Neural progenitor cell (in vitro differentiated cells): Measurements from ENCODE around the gene AIFM3. TPM values are rescaled to one million over a fixed set of nuclear protein-coding genes. Genes with fewer than 3 reads are reported as not detected.

Experiments
- DNase-seq: peaks from one replicate; pipeline ENCODE4 v3.0.0-alpha.2; 2016; ENCODE audit warnings: low spot score
- H2AFZ ChIP-seq: fragments of 200-600 bp; sonication (generic); replicated peaks from 2 replicates; pipeline ENCODE4 v1.6.1; 2016; ENCODE audit warnings: antibody characterized with exemption
- H3F3A ChIP-seq: fragments of 200-600 bp; sonication (generic); 2 replicates; pipeline ENCODE4 v1.6.1; 2016; ENCODE audit warnings: antibody characterized with exemption, low read depth
- H3K27ac ChIP-seq: fragments of 200-600 bp; sonication (generic); 2 replicates; pipeline ENCODE4 v1.5.1; 2016; ENCODE audit warnings: mild to moderate bottlenecking
- H3K27me3 ChIP-seq: fragments of 200-600 bp; sonication (generic); 2 replicates; pipeline ENCODE4 v1.6.1; 2016; ENCODE audit warnings: mild to moderate bottlenecking, moderate library complexity
- H3K36me3 ChIP-seq: fragments of 200-600 bp; sonication (generic); 2 replicates; pipeline ENCODE4 v1.5.1; 2016
- H3K4me1 ChIP-seq: fragments of 200-600 bp; sonication (generic); 2 replicates; pipeline ENCODE4 v1.6.1; 2016; ENCODE audit warnings: mixed run types
- H3K4me2 ChIP-seq: fragments of 200-600 bp; sonication (generic); 2 replicates; pipeline ENCODE4 v1.6.1; 2016
- H3K4me3 ChIP-seq: fragments of 200-600 bp; sonication (generic); 2 replicates; pipeline ENCODE4 v1.5.1; 2016
- H3K79me2 ChIP-seq: fragments of 200-600 bp; sonication (generic); 2 replicates; pipeline ENCODE4 v1.6.1; 2016; ENCODE audit warnings: low read depth
- H3K9ac ChIP-seq: fragments of 200-600 bp; sonication (generic); 2 replicates; pipeline ENCODE4 v1.6.1; 2016
- H3K9me3 ChIP-seq: fragments of 200-600 bp; sonication (generic); 2 replicates; pipeline ENCODE4 v1.5.1; 2016; ENCODE audit warnings: low read depth
- H4K20me1 ChIP-seq: fragments of 200-600 bp; sonication (generic); 2 replicates; pipeline ENCODE4 v1.6.1; 2016; ENCODE audit warnings: low read depth
- H3K27ac Mint-ChIP-seq: 3 replicates; pipeline ENCODE4 v1.8.0; 2021; ENCODE audit warnings: mixed read lengths
- H3K27me3 Mint-ChIP-seq: 2 replicates; pipeline ENCODE4 v1.8.0; 2022; ENCODE audit warnings: low read depth, mild to moderate bottlenecking, inconsistent platforms, moderate library complexity, mixed read lengths; ENCODE audit not compliant: insufficient read depth
- H3K36me3 Mint-ChIP-seq: 3 replicates; pipeline ENCODE4 v1.8.0; 2021; ENCODE audit warnings: mixed read lengths
- H3K4me1 Mint-ChIP-seq: 3 replicates; pipeline ENCODE4 v1.8.0; 2021; ENCODE audit warnings: mixed read lengths
- H3K4me3 Mint-ChIP-seq: 3 replicates; pipeline ENCODE4 v1.8.0; 2021; ENCODE audit warnings: mild to moderate bottlenecking, moderate library complexity, mixed read lengths
- H3K9me3 Mint-ChIP-seq: 3 replicates; pipeline ENCODE4 v1.8.0; 2020; ENCODE audit warnings: mixed read lengths
- EZH2 ChIP-seq: fragments of 200-600 bp; sonication (generic); IDR thresholded peaks from 2 replicates; pipeline ENCODE4 v1.6.1; 2017; ENCODE audit warnings: antibody characterized with exemption, mild to moderate bottlenecking, moderate library complexity
- EZH2phosphoT487 ChIP-seq: fragments of 200-600 bp; sonication (generic); IDR thresholded peaks from 2 replicates; pipeline ENCODE4 v1.6.1; 2017; ENCODE audit warnings: antibody characterized with exemption
- total RNA-seq: library from RNA; depleted of rRNA; stranded (reverse); fragments of >200 nt; gene quantifications from 2 replicates; pipeline ENCODE4 v1.2.3, GENCODE V29; 2015; ENCODE audit warnings: low replicate concordance
- TF ChIP-seq, protein P1 (sequence below): fragments of 200-600 bp; sonication (generic); IDR thresholded peaks from 2 replicates; pipeline ENCODE4 v1.5.1; 2017; ENCODE audit warnings: antibody characterized with exemption, mild to moderate bottlenecking

AIFM3 gene
- total RNA-seq, 1 donor from 2014 or later, result 4.3 TPM

DNA sequence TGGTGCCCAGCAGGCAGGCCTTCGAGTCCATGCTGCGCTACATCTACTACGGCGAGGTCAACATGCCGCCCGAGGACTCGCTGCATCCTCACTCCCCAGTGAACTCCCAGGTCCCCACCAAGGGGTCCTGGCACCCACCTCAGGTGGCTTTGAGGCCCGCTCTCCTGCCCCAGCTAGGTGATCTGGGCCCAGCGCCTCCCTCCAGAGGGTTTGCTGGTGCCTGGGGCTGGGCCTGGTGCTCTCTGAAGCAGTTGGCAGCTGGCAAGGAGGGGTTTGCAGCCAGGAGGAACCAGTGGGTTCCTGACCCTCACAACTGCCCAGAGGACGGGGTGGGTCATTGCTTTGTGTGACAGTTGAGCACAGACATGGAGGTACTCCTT, 29.0 kb downstream of the AIFM3 start:
- no peak overlapping the region for H3K9ac ChIP-seq
- H3K4me1 ChIP-seq, result peaks cover 7% of the 10 kb centered on the region
- no peak overlapping the region for H3K4me2 ChIP-seq
- peaks cover 1% of the 10 kb centered on the region for H3K36me3 Mint-ChIP-seq
- no peak overlapping the region for H3K4me3 Mint-ChIP-seq
- H3K79me2 ChIP-seq, result peaks cover 13% of the 10 kb centered on the region
- no peak overlapping the region for H2AFZ ChIP-seq
- no peak for DNase-seq
- peaks cover 6% of the 10 kb centered on the region for H3K27me3 Mint-ChIP-seq
- H4K20me1 ChIP-seq, result no peaks in the 10 kb centered on the region
- H3K4me3 ChIP-seq, result no peak overlapping the region
- H3K4me1 Mint-ChIP-seq, result peaks cover 10% of the 10 kb centered on the region
- no peaks in the 10 kb centered on the region for H3K27me3 ChIP-seq
- TF ChIP-seq EZH2phosphoT487 (no peak), EZH2 (no peak)
- TF ChIP-seq, protein P1, sequence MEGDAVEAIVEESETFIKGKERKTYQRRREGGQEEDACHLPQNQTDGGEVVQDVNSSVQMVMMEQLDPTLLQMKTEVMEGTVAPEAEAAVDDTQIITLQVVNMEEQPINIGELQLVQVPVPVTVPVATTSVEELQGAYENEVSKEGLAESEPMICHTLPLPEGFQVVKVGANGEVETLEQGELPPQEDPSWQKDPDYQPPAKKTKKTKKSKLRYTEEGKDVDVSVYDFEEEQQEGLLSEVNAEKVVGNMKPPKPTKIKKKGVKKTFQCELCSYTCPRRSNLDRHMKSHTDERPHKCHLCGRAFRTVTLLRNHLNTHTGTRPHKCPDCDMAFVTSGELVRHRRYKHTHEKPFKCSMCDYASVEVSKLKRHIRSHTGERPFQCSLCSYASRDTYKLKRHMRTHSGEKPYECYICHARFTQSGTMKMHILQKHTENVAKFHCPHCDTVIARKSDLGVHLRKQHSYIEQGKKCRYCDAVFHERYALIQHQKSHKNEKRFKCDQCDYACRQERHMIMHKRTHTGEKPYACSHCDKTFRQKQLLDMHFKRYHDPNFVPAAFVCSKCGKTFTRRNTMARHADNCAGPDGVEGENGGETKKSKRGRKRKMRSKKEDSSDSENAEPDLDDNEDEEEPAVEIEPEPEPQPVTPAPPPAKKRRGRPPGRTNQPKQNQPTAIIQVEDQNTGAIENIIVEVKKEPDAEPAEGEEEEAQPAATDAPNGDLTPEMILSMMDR, result no peak
- no peaks in the 10 kb centered on the region for H3K9me3 Mint-ChIP-seq
- H3K9me3 ChIP-seq, result no peaks in the 10 kb centered on the region
- no peak overlapping the region for H3K27ac ChIP-seq
- peaks cover 11% of the 10 kb centered on the region for H3F3A ChIP-seq
- H3K27ac Mint-ChIP-seq, result no peak overlapping the region
- H3K36me3 ChIP-seq, result no peaks in the 10 kb centered on the region

DNA sequence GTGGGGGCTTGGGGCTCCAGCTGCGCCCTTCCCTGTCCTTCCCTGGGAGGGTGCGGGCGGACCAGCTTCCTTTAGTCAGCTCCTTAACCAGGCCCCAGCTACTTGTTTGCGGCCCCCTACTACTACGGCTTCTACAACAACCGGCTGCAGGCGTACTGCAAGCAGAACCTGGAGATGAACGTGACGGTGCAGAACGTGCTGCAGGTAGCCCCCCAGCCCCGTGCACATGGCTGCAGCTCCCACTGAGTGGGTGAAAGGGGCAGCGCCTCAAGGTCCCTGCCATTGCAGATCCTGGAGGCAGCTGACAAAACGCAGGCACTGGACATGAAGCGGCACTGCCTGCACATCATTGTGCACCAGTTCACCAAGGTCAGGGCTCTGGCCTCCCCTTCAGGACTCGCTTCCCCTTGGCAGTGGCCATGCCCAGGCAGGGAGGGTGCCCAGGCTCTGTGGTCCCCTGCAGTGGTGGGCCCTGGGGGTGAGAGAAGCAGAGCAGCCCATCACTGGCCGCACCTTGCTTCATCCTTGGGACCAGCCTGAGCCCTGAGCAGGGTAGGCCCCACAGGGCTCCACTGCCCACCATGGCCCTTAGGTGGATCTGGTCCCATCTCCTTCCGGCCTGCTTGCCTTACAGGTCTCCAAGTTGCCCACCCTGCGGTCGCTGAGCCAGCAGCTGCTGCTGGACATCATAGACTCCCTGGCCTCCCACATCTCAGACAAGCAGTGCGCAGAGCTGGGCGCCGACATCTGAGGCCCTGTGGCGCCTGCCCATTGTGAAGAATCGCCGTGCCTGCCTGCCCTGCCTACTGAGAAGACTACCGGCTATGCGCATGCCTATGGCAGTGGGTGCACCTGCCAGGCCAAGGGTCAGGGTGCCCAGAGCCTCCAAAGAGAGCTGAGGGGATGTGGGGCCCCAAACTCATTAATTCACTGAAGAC, 29.8 kb downstream of the AIFM3 start:
- Mint-ChIP-seq H3K27ac (no peak overlapping the region), H3K4me1 (peaks cover 14% of the 10 kb centered on the region), H3K36me3 (peaks cover 1% of the 10 kb centered on the region), H3K9me3 (no peaks in the 10 kb centered on the region), H3K4me3 (no peak overlapping the region), H3K27me3 (peaks cover 6% of the 10 kb centered on the region)
- TF ChIP-seq EZH2, result no peak
- TF ChIP-seq, protein P1, result no peak
- no peak for TF ChIP-seq EZH2phosphoT487
- Histone ChIP-seq H3K27ac (no peak overlapping the region), H3K4me2 (no peak overlapping the region), H4K20me1 (no peaks in the 10 kb centered on the region), H3K79me2 (peaks cover 17% of the 10 kb centered on the region), H3K9ac (no peak overlapping the region), H3K27me3 (no peaks in the 10 kb centered on the region), H2AFZ (no peak overlapping the region), H3K4me1 (peaks cover 9% of the 10 kb centered on the region), H3F3A (peaks cover 18% of the 10 kb centered on the region), H3K4me3 (no peak overlapping the region), H3K36me3 (no peaks in the 10 kb centered on the region), H3K9me3 (no peaks in the 10 kb centered on the region)
- no peak for DNase-seq

DNA sequence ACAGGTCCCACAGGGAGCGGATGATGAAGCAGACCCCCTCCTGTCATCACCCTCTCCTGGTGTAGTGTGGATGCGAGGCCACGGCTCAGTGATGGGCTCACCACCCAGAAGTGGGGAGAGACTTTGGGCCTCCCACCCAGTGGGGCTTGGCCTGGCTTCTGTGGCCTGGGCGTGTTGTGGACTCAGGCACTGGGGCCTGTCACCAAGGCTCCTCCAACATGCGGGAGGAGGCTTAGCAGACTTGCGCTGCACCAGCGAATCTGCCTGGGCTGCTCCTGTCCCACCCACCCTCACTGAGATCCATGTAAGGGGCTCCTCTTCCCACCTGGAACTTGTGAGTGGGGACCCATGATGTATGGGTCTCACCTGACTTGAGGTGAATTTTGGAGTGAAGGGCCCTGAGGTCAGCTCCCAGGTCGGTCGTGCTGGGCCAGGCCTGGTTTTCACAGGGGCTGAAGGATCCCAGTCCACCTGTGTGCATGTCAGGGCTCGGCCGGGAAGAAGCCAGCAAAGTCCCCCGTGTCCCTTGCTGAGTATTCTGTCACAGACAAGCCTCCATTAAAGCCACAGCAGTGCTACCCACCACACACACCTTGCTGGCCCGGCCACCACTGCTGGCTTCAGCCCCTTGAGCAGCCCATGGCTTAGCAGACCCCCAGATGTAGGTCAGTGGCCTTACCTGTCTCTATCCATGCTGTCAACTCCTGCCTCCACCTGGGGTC, 30.6 kb downstream of the AIFM3 start:
- Histone ChIP-seq H3K4me1 (peaks cover 9% of the 10 kb centered on the region), H3F3A (peaks cover 25% of the 10 kb centered on the region), H3K36me3 (no peaks in the 10 kb centered on the region), H3K27ac (no peak overlapping the region), H3K9me3 (no peaks in the 10 kb centered on the region), H4K20me1 (no peaks in the 10 kb centered on the region), H2AFZ (no peak overlapping the region), H3K27me3 (no peaks in the 10 kb centered on the region), H3K4me2 (no peak overlapping the region), H3K79me2 (peaks cover 19% of the 10 kb centered on the region), H3K9ac (no peak overlapping the region), H3K4me3 (no peak overlapping the region)
- H3K4me3 Mint-ChIP-seq, result no peak overlapping the region
- H3K36me3 Mint-ChIP-seq, result peaks cover 1% of the 10 kb centered on the region
- no peak for DNase-seq
- no peak for TF ChIP-seq EZH2
- TF ChIP-seq, protein P1, result no peak
- no peak for TF ChIP-seq EZH2phosphoT487
- H3K9me3 Mint-ChIP-seq, result no peaks in the 10 kb centered on the region
- H3K4me1 Mint-ChIP-seq, result peaks cover 15% of the 10 kb centered on the region
- peaks cover 7% of the 10 kb centered on the region for H3K27me3 Mint-ChIP-seq
- H3K27ac Mint-ChIP-seq, result no peak overlapping the region
